Colonic mucosa (tissue), 4 donors: ENCODE measurements around the gene RAB7A. TPM values are rescaled to one million over a fixed set of nuclear protein-coding genes. Genes with fewer than 3 reads are reported as not detected.
A peak's percentile ranks its signal among the peaks of the same experiment; 100 is the strongest.

ENCODE experiments used
- DNase-seq: peaks from one replicate; pipeline ENCODE4 v3.0.0-alpha.2; 2020
- H3K27ac ChIP-seq: fragments of 200-600 bp; one replicate; pipeline ENCODE4 v1.8.0; 2021
- H3K27me3 ChIP-seq: fragments of 200-600 bp; one replicate; pipeline ENCODE4 v1.8.0; 2021
- H3K36me3 ChIP-seq: fragments of 200-600 bp; one replicate; pipeline ENCODE4 v1.8.0; 2021
- H3K4me1 ChIP-seq: fragments of 200-600 bp; one replicate; pipeline ENCODE4 v1.8.0; 2021; ENCODE audit warnings: mild to moderate bottlenecking
- H3K4me3 ChIP-seq: fragments of 200-600 bp; one replicate; pipeline ENCODE4 v1.8.0; 2021
- H3K9ac ChIP-seq, 2 donors: one replicate each; pipeline ENCODE4 v1.7.0; 2013; ENCODE audit warnings: control low read depth in 2 of 2, low read depth in 2 of 2, low read length in 2 of 2
- H3K9me3 ChIP-seq: fragments of 200-600 bp; one replicate; pipeline ENCODE4 v1.8.0; 2021
- intact Hi-C: fragments of 100-400 bp; cut with DNase I; formaldehyde crosslinking; loops from one replicate; pipeline ENCODE4 v1.14.1; 2022
- total RNA-seq, 2 donors: library from RNA; stranded (reverse); fragmentation: NEBNext Ultra II Directional in 1 of 2; extraction: Animal tissue kit (Norgen Biotek cat#: 25700) in 1 of 2; gene quantifications; one replicate each; pipeline ENCODE4 v1.2.1, GENCODE V29; 2021
- TF ChIP-seq, protein P1 (sequence below): fragments of 200-600 bp; IDR thresholded peaks from one replicate; pipeline ENCODE4 v1.8.0; 2022; ENCODE audit warnings: antibody characterized with exemption, mild to moderate bottlenecking
- donor health status: healthy.
- donor health status: DM: no; HTN: no; CAD: no.
- donor health status: DM: no; HTN: no; CAD: no.

The RAB7A gene
- total RNA-seq, 2 donors from 2014 or later: 221 to 272 TPM

DNA sequence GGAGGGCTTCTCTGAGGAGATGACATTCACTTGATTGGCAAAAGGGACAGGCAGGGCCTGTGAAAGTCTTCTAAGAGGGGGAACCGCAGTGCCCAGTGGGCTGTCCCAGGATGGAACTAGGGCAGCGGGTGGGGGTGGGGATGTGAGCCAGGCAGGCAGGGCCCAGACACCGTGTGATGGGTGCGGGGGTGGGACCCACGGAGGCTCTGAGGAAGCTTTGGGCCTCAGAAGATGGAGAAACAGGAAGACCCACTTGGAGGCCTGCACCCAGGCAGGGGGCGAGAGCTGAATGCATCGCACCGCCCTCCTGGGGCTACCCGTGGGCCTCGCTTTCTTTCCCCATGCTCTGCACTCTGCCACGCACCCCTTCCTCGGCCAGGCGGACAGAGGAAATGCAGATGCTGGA, 120.5 kb downstream of the RAB7A start:
- Histone ChIP-seq H3K27ac (no peak overlapping the region), H3K4me3 (peak overlapping the region; percentile 41), H3K36me3 (no peaks in the 10 kb centered on the region), H3K27me3 (no peaks in the 10 kb centered on the region), H3K4me1 (no peaks in the 10 kb centered on the region), H3K9me3 (no peaks in the 10 kb centered on the region), H3K9ac (peak overlapping the region in 1 of 2 donors; percentile 50)
- no peak for DNase-seq
- intact Hi-C loops: no loop called here
- TF ChIP-seq, protein P1, sequence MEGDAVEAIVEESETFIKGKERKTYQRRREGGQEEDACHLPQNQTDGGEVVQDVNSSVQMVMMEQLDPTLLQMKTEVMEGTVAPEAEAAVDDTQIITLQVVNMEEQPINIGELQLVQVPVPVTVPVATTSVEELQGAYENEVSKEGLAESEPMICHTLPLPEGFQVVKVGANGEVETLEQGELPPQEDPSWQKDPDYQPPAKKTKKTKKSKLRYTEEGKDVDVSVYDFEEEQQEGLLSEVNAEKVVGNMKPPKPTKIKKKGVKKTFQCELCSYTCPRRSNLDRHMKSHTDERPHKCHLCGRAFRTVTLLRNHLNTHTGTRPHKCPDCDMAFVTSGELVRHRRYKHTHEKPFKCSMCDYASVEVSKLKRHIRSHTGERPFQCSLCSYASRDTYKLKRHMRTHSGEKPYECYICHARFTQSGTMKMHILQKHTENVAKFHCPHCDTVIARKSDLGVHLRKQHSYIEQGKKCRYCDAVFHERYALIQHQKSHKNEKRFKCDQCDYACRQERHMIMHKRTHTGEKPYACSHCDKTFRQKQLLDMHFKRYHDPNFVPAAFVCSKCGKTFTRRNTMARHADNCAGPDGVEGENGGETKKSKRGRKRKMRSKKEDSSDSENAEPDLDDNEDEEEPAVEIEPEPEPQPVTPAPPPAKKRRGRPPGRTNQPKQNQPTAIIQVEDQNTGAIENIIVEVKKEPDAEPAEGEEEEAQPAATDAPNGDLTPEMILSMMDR: no peak

GRCh38 chr3:128847666-128848370, 121.8 kb downstream of the RAB7A start:
- H3K27ac ChIP-seq: no peak overlapping the region
- TF ChIP-seq, protein P1: no peak
- no peaks in the 10 kb centered on the region for H3K9me3 ChIP-seq
- no peak overlapping the region for H3K4me3 ChIP-seq
- no peaks in the 10 kb centered on the region for H3K36me3 ChIP-seq
- intact Hi-C loops: no loop called here
- no peaks in the 10 kb centered on the region for H3K4me1 ChIP-seq
- DNase-seq: no peak
- H3K27me3 ChIP-seq: no peaks in the 10 kb centered on the region
- no peak overlapping the region for H3K9ac ChIP-seq

DNA sequence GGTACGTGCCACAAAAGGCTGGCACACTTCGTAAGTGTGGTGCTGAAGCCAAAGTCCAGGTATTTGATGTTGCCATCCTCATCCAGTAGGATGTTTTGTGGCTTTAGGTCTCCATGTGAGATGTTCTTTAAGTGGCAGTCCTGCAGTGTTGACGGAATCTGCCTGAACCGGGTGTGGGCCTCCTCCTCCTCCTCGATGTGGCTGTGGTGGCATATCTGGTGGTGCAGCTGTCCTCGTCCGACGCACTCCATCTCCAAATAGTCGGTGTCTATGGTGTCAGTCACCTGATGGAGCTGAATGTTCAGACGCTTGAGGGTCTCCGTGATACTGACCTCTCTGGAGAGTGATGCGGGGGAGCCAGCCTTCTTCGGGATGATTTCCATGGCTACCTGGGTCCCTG, 123.0 kb downstream of the RAB7A start:
- H3K4me1 ChIP-seq: no peaks in the 10 kb centered on the region

GRCh38 chr3:128849911-128850455, 124.0 kb downstream of the RAB7A start:
- no peak for DNase-seq
- intact Hi-C loops: no loop called here
- Histone ChIP-seq H3K9me3 (no peaks in the 10 kb centered on the region), H3K27ac (no peak overlapping the region), H3K9ac (no peak overlapping the region), H3K27me3 (no peaks in the 10 kb centered on the region), H3K36me3 (no peaks in the 10 kb centered on the region), H3K4me1 (no peaks in the 10 kb centered on the region), H3K4me3 (no peak overlapping the region)
- TF ChIP-seq, protein P1: no peak

More for the DNA sequence above, 123.0 kb downstream of the RAB7A start:
- Histone ChIP-seq H3K9ac (no peak overlapping the region), H3K27me3 (no peaks in the 10 kb centered on the region), H3K9me3 (no peaks in the 10 kb centered on the region), H3K4me3 (no peak overlapping the region), H3K36me3 (no peaks in the 10 kb centered on the region), H3K27ac (no peak overlapping the region)
- TF ChIP-seq, protein P1: no peak
- DNase-seq: no peak
- intact Hi-C loops: no loop called here

GRCh38 chr3:128850544-128850943, 124.6 kb downstream of the RAB7A start:
- Histone ChIP-seq H3K27me3 (no peaks in the 10 kb centered on the region), H3K27ac (no peak overlapping the region), H3K36me3 (no peaks in the 10 kb centered on the region), H3K9me3 (no peaks in the 10 kb centered on the region), H3K9ac (no peak overlapping the region), H3K4me1 (no peaks in the 10 kb centered on the region), H3K4me3 (no peak overlapping the region)
- no peak for DNase-seq
- TF ChIP-seq, protein P1: no peak
- intact Hi-C loops: no loop called here
